Activated gamma-delta T cell (primary cell): ENCODE measurements around the gene ALKBH3.

ENCODE experiments used
- DNase-seq: peaks from one replicate; lab custom pipeline; 2025; lab: John Stamatoyannopoulos, UW
- total RNA-seq, 2 donors: gene quantifications; one replicate each; lab custom pipeline; 2026; lab: John Stamatoyannopoulos, UW

Gene ALKBH3
- 30.4 to 31.2 reads per million in 2 donors for total RNA-seq

DNA sequence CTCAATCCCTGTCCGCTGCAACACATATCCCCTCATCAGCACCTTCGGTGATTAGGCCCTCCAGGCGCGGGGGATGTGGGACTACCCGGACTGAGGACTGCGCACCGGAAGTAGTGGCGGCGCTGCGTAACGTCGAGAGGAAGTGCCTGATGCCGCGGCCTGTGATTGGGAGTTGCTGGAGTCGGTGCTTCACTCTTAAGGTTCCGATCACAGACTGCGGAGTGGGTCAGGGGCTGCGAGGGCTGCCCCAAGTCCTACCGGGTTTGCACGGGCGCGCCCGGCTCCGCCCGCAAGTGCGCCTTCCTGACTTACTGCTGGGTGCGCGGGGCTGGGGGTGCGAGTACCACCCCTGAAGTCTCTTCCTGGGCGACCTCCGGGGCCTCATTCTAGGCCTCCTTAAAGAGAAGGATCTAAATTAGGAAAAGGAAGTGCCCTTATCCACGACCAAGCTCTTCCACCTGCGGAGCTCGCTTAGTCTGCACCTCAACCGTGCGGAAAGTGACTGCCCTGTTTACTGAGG, at the start of gene ALKBH3:
Gene ALKBH3 (plus strand): TSS at position 192 of the 520 bp plus-strand sequence. CDS start 1,822 bp downstream, outside the sequence.
- DNase-seq = peak; percentile 68

GRCh38 chr11:43830928-43831440, 49.6 kb upstream of the ALKBH3 start:
- DNase-seq = no peak

DNA sequence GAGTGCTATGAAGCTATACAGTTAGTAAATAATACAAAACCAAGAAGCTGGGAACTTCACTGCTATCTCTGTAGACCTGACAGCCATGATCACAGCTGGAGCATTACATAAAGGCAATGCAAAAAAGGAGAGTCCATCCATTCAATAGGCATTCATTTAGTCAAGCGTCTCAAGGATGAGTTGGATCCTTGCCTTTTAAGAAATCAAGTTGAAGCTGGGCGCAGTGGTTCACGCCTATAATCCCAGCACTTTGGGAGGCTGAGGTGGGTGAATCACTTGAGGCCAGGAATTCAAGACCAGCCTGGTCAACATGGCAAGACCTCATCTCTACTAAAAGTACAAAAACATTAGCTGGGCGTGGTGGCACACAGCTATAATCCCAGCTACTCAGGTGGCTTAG, 48.1 kb upstream of the ALKBH3 start:
- no peak for DNase-seq

GRCh38 chr11:43833657-43834073, 47.0 kb upstream of the ALKBH3 start:
- DNase-seq = no peak

- no peak for DNase-seq
These were observed 46.3 kb upstream of the ALKBH3 start for GRCh38 chr11:43834286-43834685.

DNA sequence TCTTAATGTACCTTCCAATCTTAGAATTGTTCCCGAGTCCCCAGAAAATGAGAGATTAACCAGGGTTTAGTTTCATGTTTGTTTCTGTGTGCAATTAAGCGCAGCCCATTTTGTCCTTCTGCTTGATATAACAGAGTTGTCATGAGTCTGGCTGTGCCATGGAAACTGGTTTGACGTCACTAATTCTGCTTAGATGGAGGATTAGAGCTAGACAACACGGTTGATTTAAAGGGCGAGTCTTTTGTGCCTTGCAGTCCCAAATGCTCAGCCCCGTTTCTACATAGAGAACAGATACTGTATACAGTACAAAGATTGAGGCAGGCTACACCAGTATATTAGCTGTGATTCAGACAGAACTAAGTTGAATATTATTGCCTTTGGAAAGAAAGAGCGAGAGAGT, 45.5 kb upstream of the ALKBH3 start:
- DNase-seq = no peak

- no peak for DNase-seq
These were observed 42.8 kb upstream of the ALKBH3 start for GRCh38 chr11:43837879-43838278.

DNA sequence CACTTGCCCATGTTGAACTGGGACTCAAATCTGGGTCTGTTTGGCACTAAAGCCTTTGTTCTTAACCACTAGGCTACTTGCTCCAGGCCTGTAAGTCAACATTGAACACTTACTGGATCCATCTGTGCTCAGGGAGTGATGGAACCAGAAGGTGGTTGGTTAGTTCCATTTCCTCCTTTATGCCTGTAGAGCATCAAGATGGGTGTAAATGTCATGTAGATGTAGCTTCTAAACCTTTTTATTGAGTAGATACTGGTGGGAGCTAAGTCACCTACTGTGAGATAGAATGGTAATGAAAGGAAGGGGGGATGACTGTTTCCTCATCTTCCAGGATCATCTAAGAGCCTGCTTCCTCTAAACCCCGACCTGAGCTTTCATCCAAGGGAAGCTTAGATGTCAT, 38.6 kb upstream of the ALKBH3 start:
- no peak for DNase-seq

GRCh38 chr11:43845816-43846215, 34.8 kb upstream of the ALKBH3 start:
- DNase-seq = no peak

DNA sequence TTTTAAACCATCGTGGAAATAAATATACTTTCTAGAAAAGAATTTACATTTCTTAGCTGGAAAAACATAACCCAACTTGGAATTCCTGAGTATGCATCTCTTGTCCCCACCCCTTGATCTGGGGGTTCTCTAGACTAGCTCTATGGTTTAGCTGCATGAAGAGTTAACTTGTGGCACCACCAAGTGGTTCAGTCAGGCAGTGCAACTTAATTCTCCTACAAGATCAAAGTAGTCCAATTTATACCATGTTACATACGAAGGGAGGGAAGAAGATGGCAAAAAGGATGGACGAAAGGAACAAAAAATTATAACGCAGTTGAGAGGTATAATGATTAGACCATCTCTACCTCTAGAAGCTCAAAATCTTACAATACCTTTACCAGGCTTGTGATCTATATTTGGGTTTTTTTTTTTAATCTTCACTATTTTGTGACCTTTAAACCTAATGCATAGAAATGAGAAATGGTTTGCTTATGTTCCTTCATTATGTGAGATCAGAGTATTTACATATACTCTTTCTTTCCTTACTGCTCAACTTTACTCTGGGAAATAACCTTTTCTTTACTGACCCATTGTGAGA, 28.5 kb upstream of the ALKBH3 start:
- no peak for DNase-seq

- no peak for DNase-seq
These were observed 26.9 kb upstream of the ALKBH3 start for GRCh38 chr11:43853781-43854180.

- DNase-seq = no peak
These were observed 23.6 kb upstream of the ALKBH3 start for GRCh38 chr11:43856993-43857392.

DNA sequence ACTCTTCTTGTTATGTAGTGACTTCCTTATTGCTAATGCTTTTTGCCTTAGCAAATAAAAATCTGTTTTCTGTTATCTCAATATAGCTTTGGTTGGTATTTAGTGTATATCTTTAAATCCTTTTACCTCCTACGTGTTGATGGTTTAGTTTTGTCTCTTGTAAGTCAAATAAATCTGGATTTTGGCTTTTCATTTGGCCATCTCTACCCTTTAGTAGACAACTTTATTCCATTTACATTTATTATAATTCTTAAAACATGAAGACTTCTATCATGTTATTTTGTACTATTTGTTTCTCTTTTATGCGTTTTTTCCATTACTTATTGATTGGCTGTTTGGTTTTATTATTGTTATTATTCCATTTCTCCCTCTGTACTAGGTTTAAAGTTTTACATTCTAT, 19.5 kb upstream of the ALKBH3 start:
- no peak for DNase-seq

DNA sequence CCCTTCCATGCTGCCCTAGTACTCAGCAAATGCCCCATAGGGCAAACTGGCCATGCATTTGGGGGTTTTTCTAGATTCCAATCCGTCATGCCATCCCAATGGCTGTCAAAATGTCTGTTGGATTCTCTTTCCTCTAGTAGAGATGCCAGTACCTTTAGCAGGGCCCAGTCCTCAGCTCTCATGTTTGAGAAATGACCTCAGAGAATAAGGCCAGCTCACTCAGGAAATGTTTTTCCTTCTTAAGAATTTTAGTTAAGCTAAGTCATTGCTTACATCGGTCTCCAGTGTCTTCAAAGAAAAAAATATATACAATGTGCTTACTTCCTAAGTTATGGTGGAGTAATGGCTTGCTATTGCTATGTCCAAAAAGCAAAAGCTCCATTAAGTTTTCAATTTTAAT, 14.1 kb upstream of the ALKBH3 start:
- DNase-seq = no peak

DNA sequence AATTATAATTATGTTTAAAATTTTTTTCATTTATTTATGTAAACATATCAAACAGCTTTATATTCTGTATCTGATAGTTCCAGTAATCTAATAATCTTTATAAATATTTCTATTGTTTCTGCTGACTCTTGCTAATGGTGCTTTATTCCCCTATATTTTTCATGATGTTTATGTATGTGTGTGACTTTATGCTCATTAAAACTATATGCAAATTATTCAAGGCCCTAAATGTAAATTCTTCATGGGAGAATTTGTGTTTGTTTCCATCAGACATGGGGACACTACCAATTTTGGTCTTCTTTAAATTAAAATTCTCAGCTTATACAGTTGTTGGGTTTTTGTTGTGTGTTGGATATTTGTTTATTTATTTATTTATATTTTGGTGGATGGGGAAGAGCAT, 13.7 kb upstream of the ALKBH3 start:
- DNase-seq = no peak

GRCh38 chr11:43868852-43869567, 11.6 kb upstream of the ALKBH3 start:
- no peak for DNase-seq

GRCh38 chr11:43871051-43871450, 9.6 kb upstream of the ALKBH3 start:
- DNase-seq = no peak

GRCh38 chr11:43872995-43873394, 7.6 kb upstream of the ALKBH3 start:
- no peak for DNase-seq

DNA sequence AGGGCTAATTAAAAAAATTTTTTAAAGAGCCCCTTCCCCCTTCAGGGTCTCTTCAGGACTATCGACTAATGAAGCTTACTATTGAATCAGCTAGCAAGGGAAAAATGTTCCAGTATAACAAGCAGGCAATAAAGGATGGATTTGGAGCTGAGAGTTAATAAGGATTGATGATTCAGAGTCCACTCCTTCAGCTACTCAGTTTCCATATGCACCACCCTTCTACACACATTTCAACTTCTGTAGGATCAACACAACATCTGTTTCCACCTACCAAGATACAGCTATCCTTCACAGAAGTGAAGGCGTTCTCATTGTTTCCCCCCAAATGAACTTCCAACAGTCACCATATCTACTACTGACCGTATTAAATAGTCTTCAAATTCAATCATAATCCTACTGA, 6.6 kb upstream of the ALKBH3 start:
- DNase-seq = no peak

DNA sequence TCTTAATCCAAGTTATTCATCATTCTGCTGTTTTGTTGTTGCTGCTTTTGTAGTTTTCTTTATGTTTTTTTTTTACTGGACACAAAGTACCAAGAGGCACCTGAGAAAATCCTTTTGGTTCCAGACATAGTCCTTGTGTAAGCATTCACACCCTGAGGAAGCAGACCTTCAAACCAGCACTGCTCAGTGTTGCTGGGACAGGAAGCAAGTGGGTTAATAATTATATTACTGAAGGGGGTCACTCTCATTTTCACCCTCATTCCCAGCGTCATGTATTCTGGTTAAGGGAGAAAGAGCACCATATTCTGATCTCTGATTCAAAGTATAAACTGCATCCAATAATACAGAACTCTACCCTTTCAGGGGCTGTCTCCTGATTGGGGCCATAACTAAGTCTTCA, 5.9 kb upstream of the ALKBH3 start:
- no peak for DNase-seq

- no peak for DNase-seq
These were observed 617 bp upstream of the ALKBH3 start for GRCh38 chr11:43879789-43880639.

DNA sequence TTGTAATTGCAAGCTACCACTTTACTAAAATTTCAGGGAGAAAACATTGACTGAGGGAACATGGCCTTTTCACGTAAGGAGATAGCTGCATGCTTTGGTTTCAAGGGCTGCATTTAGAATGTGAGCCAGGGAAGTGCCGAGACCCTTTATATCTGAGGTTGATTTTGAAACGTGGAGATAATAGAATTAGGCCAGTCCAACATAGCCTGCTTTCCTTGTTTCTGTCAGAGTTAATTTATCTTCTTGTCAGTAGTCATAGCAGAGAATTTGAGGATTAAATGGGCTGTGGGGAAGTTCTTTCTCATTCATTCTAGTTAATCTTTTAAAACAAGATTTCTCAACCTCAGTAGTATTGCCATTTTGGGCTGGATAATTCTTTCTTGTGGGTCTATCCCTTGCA, 12.2 kb downstream of the ALKBH3 start:
- no peak for DNase-seq
